ENCODE data around the gene GUF1. TPM values are rescaled to one million over a fixed set of nuclear protein-coding genes. Genes with fewer than 3 reads are reported as not detected.

The GUF1 gene
- total RNA-seq, 4 donors from 2014 or later: 13.5 to 49.8 (median 20.0) TPM

- in situ Hi-C loops (cut with MboI; ENCODE audit: low pct_ligation_motif_present in 1 of 4, low pct_unique_long_range_greater_than_20kb in 1 of 4, low sequenced_read_pairs in 3 of 4): no loop called here
- intact Hi-C loops (cut with DNase I; ENCODE audit: low total_unique reads): no loop called here
- Histone ChIP-seq H3K4me3 (no peak overlapping the region), H3K4me1 (no peaks in the 10 kb centered on the region), H3K9me3 (no peaks in the 10 kb centered on the region), H3K27me3 (no peaks in the 10 kb centered on the region), H3K36me3 (no peaks in the 10 kb centered on the region), H3K27ac (no peak overlapping the region)
- 50 to 51% methylated on average over 2 of the region's 2 CpGs for WGBS, 2 donors (ENCODE audit: low coverage in 1 of 2)
- TF ChIP-seq POLR2A (IDR thresholded peaks at IDR 0.05) (no peak), CTCF (IDR thresholded peaks at IDR 0.05) (no peak), EP300 (IDR thresholded peaks at IDR 0.05; ENCODE audit: low read depth) (no peak), POLR2AphosphoS5 (IDR thresholded peaks at IDR 0.05) (no peak)
- no peak for DNase-seq
Observed at GRCh38 chr4:44668526-44668925, 9.7 kb upstream of the GUF1 start.

GRCh38 chr4:44670506-44671199, 7.6 kb upstream of the GUF1 start:
- Histone ChIP-seq H3K36me3 (no peaks in the 10 kb centered on the region), H3K27me3 (no peaks in the 10 kb centered on the region), H3K27ac (no peak overlapping the region), H3K4me3 (no peak overlapping the region), H3K4me1 (no peaks in the 10 kb centered on the region), H3K9me3 (no peaks in the 10 kb centered on the region)
- TF ChIP-seq POLR2A (IDR thresholded peaks at IDR 0.05) (no peak), CTCF (IDR thresholded peaks at IDR 0.05) (no peak), EP300 (IDR thresholded peaks at IDR 0.05; ENCODE audit: low read depth) (no peak), POLR2AphosphoS5 (IDR thresholded peaks at IDR 0.05) (no peak)
- no peak for DNase-seq
- intact Hi-C loops (cut with DNase I; ENCODE audit: low total_unique reads): no loop called here
- 75% methylated on average over 4 of the region's 4 CpGs; no CpG with 5 or more reads in 1 of the 2 donors for WGBS, 2 donors (ENCODE audit: low coverage in 1 of 2)
- in situ Hi-C loops (cut with MboI; ENCODE audit: low pct_ligation_motif_present in 1 of 4, low pct_unique_long_range_greater_than_20kb in 1 of 4, low sequenced_read_pairs in 3 of 4): no loop called here

- WGBS, 2 donors (ENCODE audit: low coverage in 1 of 2): 83% methylated on average over 3 of the region's 3 CpGs; no CpG with 5 or more reads in 1 of the 2 donors
- Histone ChIP-seq H3K4me1 (no peaks in the 10 kb centered on the region), H3K4me3 (no peak overlapping the region), H3K27me3 (no peaks in the 10 kb centered on the region), H3K9me3 (no peaks in the 10 kb centered on the region), H3K27ac (no peak overlapping the region), H3K36me3 (no peaks in the 10 kb centered on the region)
- in situ Hi-C loops (cut with MboI; ENCODE audit: low pct_ligation_motif_present in 1 of 4, low pct_unique_long_range_greater_than_20kb in 1 of 4, low sequenced_read_pairs in 3 of 4): no loop called here
- no peak for DNase-seq
- intact Hi-C loops (cut with DNase I; ENCODE audit: low total_unique reads): no loop called here
- TF ChIP-seq EP300 (IDR thresholded peaks at IDR 0.05; ENCODE audit: low read depth) (no peak), CTCF (IDR thresholded peaks at IDR 0.05) (no peak), POLR2A (IDR thresholded peaks at IDR 0.05) (no peak), POLR2AphosphoS5 (IDR thresholded peaks at IDR 0.05) (no peak)
Observed at GRCh38 chr4:44671636-44672035, 6.6 kb upstream of the GUF1 start.

GRCh38 chr4:44674471-44674870, 3.7 kb upstream of the GUF1 start:
- intact Hi-C loops (cut with DNase I; ENCODE audit: low total_unique reads): no loop called here
- H3K36me3 ChIP-seq: no peaks in the 10 kb centered on the region
- peaks cover under 1 to 10% (median 8%) of the 10 kb centered on the region in 4 donors for H3K4me1 ChIP-seq
- no peaks in the 10 kb centered on the region for H3K9me3 ChIP-seq
- WGBS, 2 donors (ENCODE audit: low coverage in 1 of 2): 81 to 94% methylated on average over 1 of the region's 1 CpG
- in situ Hi-C loops (cut with MboI; ENCODE audit: low pct_ligation_motif_present in 1 of 4, low pct_unique_long_range_greater_than_20kb in 1 of 4, low sequenced_read_pairs in 3 of 4): no loop called here
- no peaks in the 10 kb centered on the region for H3K27me3 ChIP-seq
- no peak for DNase-seq
- no peak overlapping the region for H3K4me3 ChIP-seq
- no peak overlapping the region for H3K27ac ChIP-seq
- no peak for TF ChIP-seq POLR2AphosphoS5 (IDR thresholded peaks at IDR 0.05)
- TF ChIP-seq EP300 (IDR thresholded peaks at IDR 0.05; ENCODE audit: low read depth): no peak
- no peak for TF ChIP-seq CTCF (IDR thresholded peaks at IDR 0.05)
- no peak for TF ChIP-seq POLR2A (IDR thresholded peaks at IDR 0.05)
